ENCODE measurements around the gene VKORC1L1. TPM values are rescaled to one million over a fixed set of nuclear protein-coding genes. Genes with fewer than 3 reads are reported as not detected.
A peak's percentile ranks its signal among the peaks of the same experiment; 100 is the strongest.

Gene VKORC1L1
- total and polyA plus RNA-seq, 2 of the 8 experiments (the other 6 are each of a cell fraction or from before 2014, with no cell fraction given) = 12.7 to 45.3 TPM

- H4K20me1 ChIP-seq (replicated peaks in 1 of 2; ENCODE audit: control insufficient read depth in 1 of 2, insufficient read depth in 2 of 2, low read length in 2 of 2) = peaks cover 3 to 8% of the 10 kb centered on the region in 2 experiments
- H3K79me2 ChIP-seq (ENCODE audit: control insufficient read depth in 1 of 2, insufficient read depth in 2 of 2, low read length in 2 of 2) = no peaks in the 10 kb centered on the region
- FAIRE-seq = no peak
- H3K9ac ChIP-seq (replicated peaks in 1 of 4; ENCODE audit: extremely low read depth in 1 of 4, low read depth in 3 of 4, low read length in 3 of 4) = no peak overlapping the region
- no peak overlapping the region for H2AK5ac ChIP-seq (ENCODE audit: low read depth, low read length)
- no peak overlapping the region for H2BK15ac ChIP-seq (ENCODE audit: low read length)
- H3K4ac ChIP-seq (replicated peaks; ENCODE audit: insufficient read length, low read depth, low read length) = no peak overlapping the region
- H3K14ac ChIP-seq (ENCODE audit: insufficient read length) = no peak overlapping the region
- H4K91ac ChIP-seq (replicated peaks; ENCODE audit: insufficient read length, low read length) = no peak overlapping the region
- no peaks in the 10 kb centered on the region for H3K4me1 ChIP-seq (replicated peaks in 1 of 4; ENCODE audit: control insufficient read depth in 3 of 4, insufficient read depth in 4 of 4, low read length in 3 of 4)
- H3K23ac ChIP-seq (ENCODE audit: insufficient read length) = no peak overlapping the region
- no peaks in the 10 kb centered on the region for H3K27me3 ChIP-seq (replicated peaks in 1 of 4; ENCODE audit: control insufficient read depth in 3 of 4, extremely low read depth in 1 of 4, insufficient read depth in 3 of 4, low read length in 3 of 4)
- TF ChIP-seq POLR2AphosphoS5 (IDR thresholded peaks at IDR 0.05; ENCODE audit: low read depth, low read length) (0 out of 2 replicates have a peak, but pooled peaks have one; percentile 26), SP4 (IDR thresholded peaks at IDR 0.05; ENCODE audit: low read length) (no peak)
- H2AFZ ChIP-seq (ENCODE audit: low read length) = no peak overlapping the region
- DNase-seq (ENCODE audit: low read depth in 1 of 2, low spot score in 2 of 2) = no peak
- H3K23me2 ChIP-seq (ENCODE audit: low read depth, low read length) = no peaks in the 10 kb centered on the region
- no peak overlapping the region for H3K27ac ChIP-seq (ENCODE audit: low read depth, low read length)
- H4K8ac ChIP-seq (ENCODE audit: extremely low read depth, insufficient read depth, low read length) = no peak overlapping the region
- WGBS, 2 experiments (ENCODE audit: extremely low coverage in 1 of 2, insufficient coverage in 1 of 2, insufficient read length in 1 of 2, insufficient replicate concordance in 2 of 2, low coverage in 1 of 2, low lambda C conversion rate in 2 of 2, missing lambda C conversion rate in 1 of 2) = 93% methylated on average over 25 of the region's 29 CpGs; no CpG with 5 or more reads in 1 of the 2 experiments
- H2BK5ac ChIP-seq (ENCODE audit: low read depth, low read length) = no peak overlapping the region
- H4K5ac ChIP-seq (ENCODE audit: insufficient read length, low read depth, low read length) = no peak overlapping the region
- H3K79me1 ChIP-seq (ENCODE audit: low read depth, low read length) = no peaks in the 10 kb centered on the region; the same call in 1 of the 2 replicates
- H3K4me3 ChIP-seq (ENCODE audit: extremely low read depth in 1 of 4, insufficient read depth in 2 of 4, low read depth in 3 of 4, low read length in 4 of 4) = no peak overlapping the region
- H2BK120ac ChIP-seq (replicated peaks; ENCODE audit: low read depth, low read length) = no peak overlapping the region
- no peak overlapping the region for H3K56ac ChIP-seq (replicated peaks; ENCODE audit: insufficient read length, low read depth, low read length)
- H3K9me3 ChIP-seq (ENCODE audit: insufficient read depth in 2 of 2, low read depth in 1 of 2, low read length in 1 of 2) = no peaks in the 10 kb centered on the region
- CTCF ChIA-PET (ENCODE audit: partially characterized antibody) = interaction anchor here (0.6 kb wide), 1 partner anchor 701 kb away, joined by 3 read pairs; no protein-coding TSS in a partner anchor
- no peak overlapping the region for H3K4me2 ChIP-seq (ENCODE audit: insufficient read depth in 1 of 2, low read depth in 2 of 2, low read length in 2 of 2)
- no peak overlapping the region for H3K18ac ChIP-seq (ENCODE audit: extremely low read depth, low read length)
- H3K36me3 ChIP-seq (ENCODE audit: control insufficient read depth in 2 of 4, insufficient read depth in 4 of 4, low read length in 3 of 4) = peaks cover 20 to 56% (median 39%) of the 10 kb centered on the region in 4 experiments; a peak in 7 of 8 replicates
- POLR2A ChIA-PET (ENCODE audit: partially characterized antibody) = interaction anchor here (0.5 to 2.6 kb wide), 3 partner anchors 12 to 1005 kb away, joined by 4 to 8 read pairs (median 4); no protein-coding TSS in a partner anchor
- no peak overlapping the region for H2BK20ac ChIP-seq (ENCODE audit: low read length)
- no peak overlapping the region for H2BK12ac ChIP-seq (ENCODE audit: low read depth, low read length)
Observed at GRCh38 chr7:65974191-65974801, 101.4 kb downstream of the VKORC1L1 start.
